Measurements from ENCODE around the gene ARSJ.

DNA sequence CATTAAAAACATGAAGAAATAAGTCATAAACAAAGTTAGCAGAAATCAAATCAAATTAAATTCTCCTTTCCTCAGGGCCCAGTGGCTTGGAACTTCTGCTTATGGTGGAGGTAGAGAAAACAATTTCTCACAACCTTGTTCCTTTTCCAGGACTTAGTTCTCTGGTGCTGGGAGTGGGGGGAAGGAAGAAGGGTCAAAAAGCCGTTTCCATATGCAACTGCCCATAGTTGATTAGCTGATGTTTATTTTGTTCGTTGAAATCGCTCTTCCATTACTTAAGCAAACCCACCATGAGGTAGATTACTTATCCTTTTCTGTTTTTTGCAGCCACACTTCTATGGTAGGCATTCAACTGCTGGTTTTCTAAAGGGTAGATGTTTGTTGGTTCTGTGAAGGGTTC lies 94.2 kb downstream of the ARSJ start:
- TF ChIP-seq CTCF (IDR thresholded peaks at IDR 0.05) = no peak
- TF ChIP-seq POLR2AphosphoS5 (IDR thresholded peaks at IDR 0.05; ENCODE audit: low read depth, low read length) = no peak
- TF ChIP-seq, protein P1, sequence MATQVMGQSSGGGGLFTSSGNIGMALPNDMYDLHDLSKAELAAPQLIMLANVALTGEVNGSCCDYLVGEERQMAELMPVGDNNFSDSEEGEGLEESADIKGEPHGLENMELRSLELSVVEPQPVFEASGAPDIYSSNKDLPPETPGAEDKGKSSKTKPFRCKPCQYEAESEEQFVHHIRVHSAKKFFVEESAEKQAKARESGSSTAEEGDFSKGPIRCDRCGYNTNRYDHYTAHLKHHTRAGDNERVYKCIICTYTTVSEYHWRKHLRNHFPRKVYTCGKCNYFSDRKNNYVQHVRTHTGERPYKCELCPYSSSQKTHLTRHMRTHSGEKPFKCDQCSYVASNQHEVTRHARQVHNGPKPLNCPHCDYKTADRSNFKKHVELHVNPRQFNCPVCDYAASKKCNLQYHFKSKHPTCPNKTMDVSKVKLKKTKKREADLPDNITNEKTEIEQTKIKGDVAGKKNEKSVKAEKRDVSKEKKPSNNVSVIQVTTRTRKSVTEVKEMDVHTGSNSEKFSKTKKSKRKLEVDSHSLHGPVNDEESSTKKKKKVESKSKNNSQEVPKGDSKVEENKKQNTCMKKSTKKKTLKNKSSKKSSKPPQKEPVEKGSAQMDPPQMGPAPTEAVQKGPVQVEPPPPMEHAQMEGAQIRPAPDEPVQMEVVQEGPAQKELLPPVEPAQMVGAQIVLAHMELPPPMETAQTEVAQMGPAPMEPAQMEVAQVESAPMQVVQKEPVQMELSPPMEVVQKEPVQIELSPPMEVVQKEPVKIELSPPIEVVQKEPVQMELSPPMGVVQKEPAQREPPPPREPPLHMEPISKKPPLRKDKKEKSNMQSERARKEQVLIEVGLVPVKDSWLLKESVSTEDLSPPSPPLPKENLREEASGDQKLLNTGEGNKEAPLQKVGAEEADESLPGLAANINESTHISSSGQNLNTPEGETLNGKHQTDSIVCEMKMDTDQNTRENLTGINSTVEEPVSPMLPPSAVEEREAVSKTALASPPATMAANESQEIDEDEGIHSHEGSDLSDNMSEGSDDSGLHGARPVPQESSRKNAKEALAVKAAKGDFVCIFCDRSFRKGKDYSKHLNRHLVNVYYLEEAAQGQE (IDR thresholded peaks at IDR 0.05; ENCODE audit: insufficient read depth in 1 of 2, low read depth in 2 of 2, low read length in 1 of 2) = no peak
- no peak for TF ChIP-seq TCF7L2 (IDR thresholded peaks at IDR 0.05; ENCODE audit: low read depth, low read length)

Data from Panc1 (cell line).